Measurements from ENCODE around the gene PTPRG.

DNA sequence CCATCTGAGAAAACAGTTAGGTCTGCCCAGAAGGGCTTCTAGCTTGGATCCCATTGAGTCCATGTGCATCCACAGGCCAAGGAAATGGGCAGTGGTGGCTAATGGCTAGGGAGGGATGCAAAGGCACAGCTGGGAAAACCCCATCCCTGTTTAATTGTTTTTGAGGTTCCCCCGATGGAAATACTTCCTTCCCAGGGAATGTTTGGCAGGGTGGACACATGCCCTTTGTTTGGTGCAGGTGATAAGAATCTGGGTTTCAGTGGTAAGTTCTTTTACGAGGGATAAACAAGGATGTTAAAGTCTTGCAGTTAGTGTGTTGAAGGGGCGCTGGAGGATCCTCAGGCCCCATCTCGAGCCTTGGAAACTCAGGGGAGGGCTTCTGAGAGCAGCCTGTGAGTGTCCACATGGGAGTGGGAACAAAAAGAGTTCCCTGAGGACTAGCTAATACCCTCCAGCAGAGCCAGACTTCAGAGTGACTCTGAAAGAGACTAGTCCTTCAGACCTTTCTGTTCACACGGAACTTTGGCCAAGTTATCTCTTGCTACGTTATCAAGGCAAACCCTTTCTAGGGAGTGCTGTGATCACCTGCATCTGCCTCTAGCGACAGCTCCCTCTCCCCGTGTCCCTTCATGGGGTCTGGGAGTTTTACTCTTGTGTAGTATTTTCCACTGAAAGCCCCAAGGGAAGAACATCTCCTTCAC is 17.4 kb downstream of the PTPRG start:
- TF ChIP-seq, protein P1, sequence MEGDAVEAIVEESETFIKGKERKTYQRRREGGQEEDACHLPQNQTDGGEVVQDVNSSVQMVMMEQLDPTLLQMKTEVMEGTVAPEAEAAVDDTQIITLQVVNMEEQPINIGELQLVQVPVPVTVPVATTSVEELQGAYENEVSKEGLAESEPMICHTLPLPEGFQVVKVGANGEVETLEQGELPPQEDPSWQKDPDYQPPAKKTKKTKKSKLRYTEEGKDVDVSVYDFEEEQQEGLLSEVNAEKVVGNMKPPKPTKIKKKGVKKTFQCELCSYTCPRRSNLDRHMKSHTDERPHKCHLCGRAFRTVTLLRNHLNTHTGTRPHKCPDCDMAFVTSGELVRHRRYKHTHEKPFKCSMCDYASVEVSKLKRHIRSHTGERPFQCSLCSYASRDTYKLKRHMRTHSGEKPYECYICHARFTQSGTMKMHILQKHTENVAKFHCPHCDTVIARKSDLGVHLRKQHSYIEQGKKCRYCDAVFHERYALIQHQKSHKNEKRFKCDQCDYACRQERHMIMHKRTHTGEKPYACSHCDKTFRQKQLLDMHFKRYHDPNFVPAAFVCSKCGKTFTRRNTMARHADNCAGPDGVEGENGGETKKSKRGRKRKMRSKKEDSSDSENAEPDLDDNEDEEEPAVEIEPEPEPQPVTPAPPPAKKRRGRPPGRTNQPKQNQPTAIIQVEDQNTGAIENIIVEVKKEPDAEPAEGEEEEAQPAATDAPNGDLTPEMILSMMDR (IDR thresholded peaks at IDR 0.05), result no peak
- TF ChIP-seq POLR2A (IDR thresholded peaks at IDR 0.05), result no peak
